Psoas muscle (tissue), 8 donors: Measurements from ENCODE around the gene TXLNB. TPM values are rescaled to one million over a fixed set of nuclear protein-coding genes. Genes with fewer than 3 reads are reported as not detected.

Source experiments
- ATAC-seq, 4 donors: fragments of 200-7000 bp; cut with Tn5 transposase; one replicate each; pipeline ENCODE4 v1.9.1; 2020; ENCODE audit warnings: moderate library complexity in 3 of 4, mild to moderate bottlenecking in 2 of 4
- DNase-seq, 2 donors: peaks; one replicate each; pipeline ENCODE4 v3.0.0-alpha.2; 2020
- H3K27ac ChIP-seq: fragments of 200-600 bp; one replicate; pipeline ENCODE4 v1.8.0; 2022
- H3K27me3 ChIP-seq, 3 donors: fragments of 200-600 bp in 1 of 3; one replicate each; pipeline versions ENCODE4 v1.6.1 to v1.8.0; 2013 to 2022; ENCODE audit warnings: low read length in 2 of 3, mild to moderate bottlenecking in 2 of 3, moderate library complexity in 1 of 3; ENCODE audit not compliant: insufficient read depth in 3 of 3
- H3K36me3 ChIP-seq, 2 donors: fragments of 200-600 bp in 1 of 2; one replicate each; pipeline versions ENCODE4 v1.6.1 to v1.8.0; 2013 to 2022; ENCODE audit warnings: low read depth in 1 of 2, mild to moderate bottlenecking in 1 of 2, moderate library complexity in 1 of 2; ENCODE audit not compliant: insufficient read depth in 1 of 2
- H3K4me1 ChIP-seq: fragments of 200-600 bp; one replicate; pipeline ENCODE4 v1.8.0; 2022
- H3K4me3 ChIP-seq: fragments of 200-600 bp; one replicate; pipeline ENCODE4 v1.8.0; 2022; ENCODE audit warnings: mild to moderate bottlenecking
- H3K9me3 ChIP-seq: fragments of 200-600 bp; one replicate; pipeline ENCODE4 v1.8.0; 2022
- CTCF ChIP-seq: fragments of 200-600 bp; IDR thresholded peaks from one replicate; pipeline ENCODE4 v1.8.0; 2022; ENCODE audit warnings: antibody characterized with exemption
- WGBS, 3 donors: extraction: QIAGEN DNeasy Blood & Tissue Kit; methylation state at CpG; one replicate each; pipeline versions ENCODE4 v1.1.6 to v1.1.7; 2013; 5-methylcytosine and 5-hydroxymethylcytosine counted together
- intact Hi-C, 2 donors: fragments of 100-400 bp; cut with DNase I; formaldehyde crosslinking; loops; one replicate each; pipeline versions ENCODE4 v1.11.0 to v1.14.2; 2022
- polyA plus RNA-seq, 3 donors: library from polyadenylated mRNA; stranded (reverse); fragments of 200-250 nt; gene quantifications; one replicate each; pipeline ENCODE4 v1.2.3, GENCODE V29; 2013
- total RNA-seq, 4 donors: library from RNA; stranded (reverse); fragmentation: NEBNext Ultra II Directional in 2 of 4; extraction: Animal tissue kit (Norgen Biotek cat#: 25700) in 2 of 4; gene quantifications; one replicate each; pipeline versions ENCODE4 v1.2.1 to v1.2.4, GENCODE V29; 2021 to 2023
- donor health status: healthy with polysubstance abuse.
- donor health status: DM: no; HTN: no; CAD: no; lungs with moderate emphysema.
- donor health status: Bipolar disorder and iron deficiency.
- donor health status: healthy.
- donor health status: DM: yes; HTN: yes; CAD: no.
- donor health status: DM: no; HTN: no; CAD: no.
- donor health status: DM: no; HTN: no; CAD: no.
- donor health status: DM: yes; HTN: yes; CAD: no.

The TXLNB gene
- total and polyA plus RNA-seq, 7 donors = 1.8 to 230 (median 128) TPM

GRCh38 chr6:139194740-139195139 is 97.1 kb downstream of the TXLNB start:
- Histone ChIP-seq H3K9me3 (no peaks in the 10 kb centered on the region), H3K27ac (no peak overlapping the region), H3K4me3 (no peak overlapping the region), H3K36me3 (no peaks in the 10 kb centered on the region), H3K27me3 (no peaks in the 10 kb centered on the region), H3K4me1 (no peaks in the 10 kb centered on the region)
- 65 to 72% (median 70%) methylated on average over 3 of the region's 3 CpGs for WGBS, 3 donors
- no peak for TF ChIP-seq CTCF
- DNase-seq = no peak
- intact Hi-C loops = no loop called here
- ATAC-seq = no peak

Other genes starting within 250 kb of the TXLNB start
- gene HECA, start 156.9 kb downstream of the TXLNB start, total RNA-seq = 10 to 100 TPM; 30.8 to 39.7 (median 33.8) TPM
- 10 to 100 TPM in 2 of 3 donors, 1 to 10 TPM in 1; 4.5 to 36.3 (median 16.0) TPM for gene HECA, start 156.9 kb downstream of the TXLNB start, polyA plus RNA-seq
- 100 to 1,000 TPM in 2 of 4 donors, 10 to 100 TPM in 2; 33.8 to 154 (median 76.3) TPM for gene CITED2, start 82.7 kb upstream of the TXLNB start, total RNA-seq
- 100 to 1,000 TPM in 2 of 3 donors, 10 to 100 TPM in 1; 15.3 to 414 (median 230) TPM for gene CITED2, start 82.7 kb upstream of the TXLNB start, polyA plus RNA-seq